ENCODE data around the gene SPTB.

Gene SPTB

GRCh38 chr14:64873506-64874219 lies 6.0 kb downstream of the SPTB start (continued):
- 0 out of 2 replicates have a peak, but pooled peaks have one; percentile 10 for TF ChIP-seq ZNF692 (tag by site-specific recombination; IDR thresholded peaks at IDR 0.05)
- peak; percentile 36; the same call in 1 of the 2 replicates for TF ChIP-seq PRDM1 (tag by site-specific recombination; IDR thresholded peaks at IDR 0.05)
- TF ChIP-seq ZNF571 (tag by site-specific recombination; IDR thresholded peaks at IDR 0.05), result no peak
- TF ChIP-seq ZNF362 (tag by site-specific recombination; IDR thresholded peaks at IDR 0.05), result no peak
- no peak for TF ChIP-seq ZBTB7A (tag by site-specific recombination; IDR thresholded peaks at IDR 0.05; ENCODE audit: low read depth)
- peak; percentile 81 for TF ChIP-seq ZBTB17 (tag by site-specific recombination; IDR thresholded peaks at IDR 0.05)
- peak; percentile 56 for TF ChIP-seq PRDM10 (tag by site-specific recombination; IDR thresholded peaks at IDR 0.05)
- TF ChIP-seq MYNN (tag by site-specific recombination; IDR thresholded peaks at IDR 0.05; ENCODE audit: borderline replicate concordance), result no peak
- TF ChIP-seq ZNF629 (tag by site-specific recombination; IDR thresholded peaks at IDR 0.05), result 0 out of 2 replicates have a peak, but pooled peaks have one; percentile 16

GRCh38 chr14:64871344-64871743 lies 8.4 kb downstream of the SPTB start:
- TF ChIP-seq PRDM10 (tag by site-specific recombination; IDR thresholded peaks at IDR 0.05), result 0 out of 2 replicates have a peak, but pooled peaks have one; percentile 22
- TF ChIP-seq SCRT1 (tag by site-specific recombination; IDR thresholded peaks at IDR 0.05; ENCODE audit: borderline replicate concordance), result no peak
- Histone ChIP-seq H3K27ac (ENCODE audit: extremely low read depth, low read depth, low read length) (no peak overlapping the region), H3K9me3 (ENCODE audit: control insufficient read depth, insufficient read depth, low read depth, low read length) (no peaks in the 10 kb centered on the region), H3K36me3 (ENCODE audit: control insufficient read depth in 2 of 2, insufficient read depth in 1 of 2, low read length in 2 of 2) (no peaks in the 10 kb centered on the region), H3K4me3 (ENCODE audit: low read depth, low read length) (no peak overlapping the region), H3K4me1 (ENCODE audit: control insufficient read depth, insufficient read depth, low read length) (no peaks in the 10 kb centered on the region)
- ChIA-PET CTCF (no interaction called here), POLR2A (no interaction called here)

- CTCF ChIA-PET, result interaction anchor here (0.6 to 1.0 kb wide), 3 partner anchors 26 to 1005 kb away, joined by 3 to 4 read pairs (median 3); no protein-coding TSS in a partner anchor
- Histone ChIP-seq H3K9me3 (ENCODE audit: control insufficient read depth, insufficient read depth, low read depth, low read length) (no peaks in the 10 kb centered on the region), H3K27ac (ENCODE audit: extremely low read depth, low read depth, low read length) (no peak overlapping the region), H3K36me3 (ENCODE audit: control insufficient read depth in 2 of 2, insufficient read depth in 1 of 2, low read length in 2 of 2) (no peaks in the 10 kb centered on the region), H3K4me3 (ENCODE audit: low read depth, low read length) (no peak overlapping the region), H3K4me1 (ENCODE audit: control insufficient read depth, insufficient read depth, low read length) (no peaks in the 10 kb centered on the region)
- POLR2A ChIA-PET, result no interaction called here
- TF ChIP-seq KLF16 (tag by site-specific recombination; IDR thresholded peaks at IDR 0.05) (no peak), ZBTB49 (tag by site-specific recombination; IDR thresholded peaks at IDR 0.05; ENCODE audit: low read depth) (no peak), ZNF501 (tag by site-specific recombination; IDR thresholded peaks at IDR 0.05) (no peak), ZNF514 (tag by site-specific recombination; IDR thresholded peaks at IDR 0.05) (no peak), TCF7L2 (IDR thresholded peaks at IDR 0.05; ENCODE audit: borderline replicate concordance, low read depth, low read length) (no peak), ZNF266 (tag by site-specific recombination; IDR thresholded peaks at IDR 0.05; ENCODE audit: low read depth) (no peak)
These were observed 9.5 kb downstream of the SPTB start for GRCh38 chr14:64870160-64870559.

All from HEK293 (cell line).